Ishikawa (cell line): ENCODE data around the gene ZNF132.

ENCODE experiments used
- CEBPB ChIP-seq: IDR thresholded peaks from 2 replicates; pipeline ENCODE4 v1.6.1; 2012
- CREB1 ChIP-seq: IDR thresholded peaks from 2 replicates; pipeline ENCODE4 v1.6.1; 2012; ENCODE audit warnings: low read depth
- EGR1 ChIP-seq: IDR thresholded peaks from 2 replicates; pipeline ENCODE4 v1.6.1; 2012
- EP300 ChIP-seq: IDR thresholded peaks from 2 replicates; pipeline ENCODE4 v1.6.1; 2012; ENCODE audit warnings: borderline replicate concordance
- MAX ChIP-seq: IDR thresholded peaks from 2 replicates; pipeline ENCODE4 v1.6.1; 2012
- NFIC ChIP-seq: IDR thresholded peaks from 2 replicates; pipeline ENCODE4 v1.6.1; 2012
- RAD21 ChIP-seq: IDR thresholded peaks from 2 replicates; pipeline ENCODE4 v1.6.1; 2012; ENCODE audit warnings: low read depth
- REST ChIP-seq: IDR thresholded peaks from 2 replicates; pipeline ENCODE4 v1.6.1; 2012; ENCODE audit warnings: low read depth, mild to moderate bottlenecking
- TAF1 ChIP-seq: IDR thresholded peaks from 2 replicates; pipeline ENCODE4 v1.6.1; 2012; ENCODE audit warnings: low read depth, mild to moderate bottlenecking
- TCF12 ChIP-seq: IDR thresholded peaks from 2 replicates; pipeline ENCODE4 v1.6.1; 2012; ENCODE audit warnings: low read depth
- TEAD4 ChIP-seq: IDR thresholded peaks from 2 replicates; pipeline ENCODE4 v1.6.1; 2012
- USF1 ChIP-seq: IDR thresholded peaks from 2 replicates; pipeline ENCODE4 v1.6.1; 2012
- YY1 ChIP-seq: IDR thresholded peaks from 2 replicates; pipeline ENCODE4 v1.6.1; 2012; ENCODE audit warnings: low read depth
- ZBTB7A ChIP-seq: IDR thresholded peaks from 2 replicates; pipeline ENCODE4 v1.6.1; 2012; ENCODE audit warnings: low read depth

Gene ZNF132

GRCh38 chr19:58460039-58460438 is 20.1 kb upstream of the ZNF132 start:
- TF ChIP-seq USF1, result no peak
- no peak for TF ChIP-seq EGR1

- TF ChIP-seq YY1, result no peak
- no peak for TF ChIP-seq USF1
- no peak for TF ChIP-seq TAF1
- no peak for TF ChIP-seq REST
- TF ChIP-seq RAD21, result no peak
- no peak for TF ChIP-seq EP300
- TF ChIP-seq CREB1, result no peak
- TF ChIP-seq ZBTB7A, result no peak
- no peak for TF ChIP-seq EGR1
- TF ChIP-seq CEBPB, result no peak
- TF ChIP-seq MAX, result no peak
- TF ChIP-seq TEAD4, result no peak
- no peak for TF ChIP-seq NFIC
Measured at GRCh38 chr19:58456111-58456510, 16.2 kb upstream of the ZNF132 start.

- TF ChIP-seq TAF1, result no peak
Measured at GRCh38 chr19:58455306-58455705, 15.4 kb upstream of the ZNF132 start.

GRCh38 chr19:58453743-58454142 is 13.8 kb upstream of the ZNF132 start:
- no peak for TF ChIP-seq TCF12
- TF ChIP-seq YY1, result no peak
- no peak for TF ChIP-seq CREB1
- no peak for TF ChIP-seq REST

- TF ChIP-seq TAF1 (peak; percentile 67), YY1 (peak; percentile 66; the same call in 1 of the 2 replicates), MAX (peak; percentile 68), ZBTB7A (peak; percentile 83), EP300 (no peak), NFIC (no peak), TCF12 (no peak), CREB1 (peak; percentile 55; the same call in 1 of the 2 replicates), REST (no peak)
Measured at GRCh38 chr19:58451358-58452101, 11.6 kb upstream of the ZNF132 start, which contains the start of gene ZNF324B. Gene ZNF324B (plus strand): TSS chr19:58451622. CDS start chr19:58453702, 2,080 bp downstream.
